BE2C (cell line): ENCODE measurements around the gene DCDC2.

Experiments used
- DNase-seq: peaks from one replicate; pipeline ENCODE4 v3.0.0-alpha.2; 2020
- H3K27me3 ChIP-seq: fragments of 250-450 bp; sonication (Bioruptor Pico); 2 replicates; pipeline ENCODE4 v1.5.1; 2020; ENCODE audit warnings: mild to moderate bottlenecking
- H3K36me3 ChIP-seq: fragments of 250-450 bp; sonication (Bioruptor Pico); 2 replicates; pipeline ENCODE4 v1.5.1; 2020; ENCODE audit warnings: mild to moderate bottlenecking
- H3K4me1 ChIP-seq: fragments of 250-450 bp; sonication (Bioruptor Pico); 2 replicates; pipeline ENCODE4 v1.5.1; 2020
- H3K4me3 ChIP-seq: 2 replicates; pipeline ENCODE4 v1.5.1; 2011; ENCODE audit warnings: low read depth, low read length
- H3K9me3 ChIP-seq: fragments of 250-450 bp; sonication (Bioruptor Pico); 2 replicates; pipeline ENCODE4 v1.5.1; 2020
- CTCF ChIP-seq: IDR thresholded peaks from 2 replicates; pipeline ENCODE4 v1.5.1; 2012; ENCODE audit warnings: mild to moderate bottlenecking, low read depth, low read length

DCDC2 gene

GRCh38 chr6:24154121-24154520 is 203.7 kb downstream of the DCDC2 start:
- no peak for DNase-seq
- Histone ChIP-seq H3K36me3 (no peaks in the 10 kb centered on the region), H3K27me3 (no peaks in the 10 kb centered on the region), H3K4me3 (no peak overlapping the region), H3K4me1 (no peaks in the 10 kb centered on the region), H3K9me3 (no peaks in the 10 kb centered on the region)
- TF ChIP-seq CTCF, result no peak

- Histone ChIP-seq H3K4me1 (no peaks in the 10 kb centered on the region), H3K27me3 (no peaks in the 10 kb centered on the region), H3K36me3 (no peaks in the 10 kb centered on the region), H3K9me3 (no peaks in the 10 kb centered on the region), H3K4me3 (no peak overlapping the region)
- TF ChIP-seq CTCF, result no peak
- no peak for DNase-seq
Observed at GRCh38 chr6:24152014-24152413, 205.8 kb downstream of the DCDC2 start.

- H3K4me1 ChIP-seq, result no peaks in the 10 kb centered on the region
- H3K9me3 ChIP-seq, result no peaks in the 10 kb centered on the region
- no peak overlapping the region for H3K4me3 ChIP-seq
- H3K27me3 ChIP-seq, result no peaks in the 10 kb centered on the region
- TF ChIP-seq CTCF, result no peak
- DNase-seq, result no peak
- peaks cover 3% of the 10 kb centered on the region for H3K36me3 ChIP-seq
Observed at GRCh38 chr6:24149836-24150235, 208.0 kb downstream of the DCDC2 start.

GRCh38 chr6:24149296-24149695 is 208.6 kb downstream of the DCDC2 start:
- no peaks in the 10 kb centered on the region for H3K27me3 ChIP-seq
- TF ChIP-seq CTCF, result no peak
- no peaks in the 10 kb centered on the region for H3K4me1 ChIP-seq
- no peak for DNase-seq
- no peaks in the 10 kb centered on the region for H3K9me3 ChIP-seq
- peaks cover 3% of the 10 kb centered on the region for H3K36me3 ChIP-seq
- no peak overlapping the region for H3K4me3 ChIP-seq

- TF ChIP-seq CTCF, result no peak
- Histone ChIP-seq H3K9me3 (no peaks in the 10 kb centered on the region), H3K27me3 (no peaks in the 10 kb centered on the region), H3K36me3 (peaks cover 6% of the 10 kb centered on the region), H3K4me1 (no peaks in the 10 kb centered on the region), H3K4me3 (no peak overlapping the region)
- no peak for DNase-seq
Observed at GRCh38 chr6:24148684-24149083, 209.2 kb downstream of the DCDC2 start.

GRCh38 chr6:24148154-24148570 is 209.7 kb downstream of the DCDC2 start:
- no peak for DNase-seq
- Histone ChIP-seq H3K27me3 (no peaks in the 10 kb centered on the region), H3K36me3 (peaks cover 7% of the 10 kb centered on the region), H3K9me3 (no peaks in the 10 kb centered on the region), H3K4me3 (no peak overlapping the region), H3K4me1 (no peaks in the 10 kb centered on the region)
- TF ChIP-seq CTCF, result no peak
